Measurements from ENCODE around the gene CBARP. TPM values are rescaled to one million over a fixed set of nuclear protein-coding genes. Genes with fewer than 3 reads are reported as not detected.

The CBARP gene
- total and polyA plus RNA-seq, 2 donors (not counting 3 experiments of a cell fraction or from before 2014, with no cell fraction given) = 3.5 to 9.2 TPM

- peaks cover 12 to 18% of the 10 kb centered on the region in 2 experiments for H3K36me3 ChIP-seq (ENCODE audit: control insufficient read depth in 2 of 2, extremely low read depth in 1 of 2, insufficient read depth in 2 of 2, low read length in 2 of 2)
- FAIRE-seq (no peak), DNase-seq (ENCODE audit: low read depth, low spot score) (no peak)
- TF ChIP-seq CTCF (IDR thresholded peaks at IDR 0.05; ENCODE audit: extremely low read depth in 1 of 2, insufficient read depth in 1 of 2, low read depth in 1 of 2, low read length in 2 of 2) (no peak), JUN (IDR thresholded peaks at IDR 0.05; ENCODE audit: borderline replicate concordance, insufficient read depth, insufficient read length, low read depth) (no peak), MYC (IDR thresholded peaks at IDR 0.05; ENCODE audit: low read depth, low read length) (no peak), EZH2 (IDR thresholded peaks at IDR 0.05; ENCODE audit: borderline replicate concordance, low read depth, low read length, severe bottlenecking) (no peak), POLR2AphosphoS5 (IDR thresholded peaks at IDR 0.05; ENCODE audit: insufficient read depth, low read depth, low read length) (no peak), POLR2A (IDR thresholded peaks at IDR 0.05; ENCODE audit: low read depth, low read length) (no peak), MAX (IDR thresholded peaks at IDR 0.05; ENCODE audit: insufficient read depth, insufficient read length) (no peak), GATA2 (IDR thresholded peaks at IDR 0.05; ENCODE audit: insufficient read depth, insufficient read length, low read depth, low read length) (no peak)
- CTCF ChIA-PET = interaction anchor here (1.4 to 7.2 kb wide), 3 partner anchors 14 to 24 kb away, joined by 3 to 1001 read pairs (median 89); partner anchors contain the start of gene ATP5F1D
- H3K9me3 ChIP-seq (replicated peaks; ENCODE audit: control insufficient read depth, insufficient read depth, low read length) = no peaks in the 10 kb centered on the region
- H3K4me3 ChIP-seq (replicated peaks in 1 of 3; ENCODE audit: insufficient read depth in 1 of 3, low read depth in 1 of 3, low read length in 3 of 3) = no peak overlapping the region
- intact Hi-C loops (cut with micrococcal nuclease) = no loop called here
- no peak overlapping the region for H2AFZ ChIP-seq (ENCODE audit: low read depth, low read length)
- no peaks in the 10 kb centered on the region for H3K9me1 ChIP-seq (replicated peaks; ENCODE audit: control insufficient read depth, extremely low read depth, insufficient read depth, low read length)
- H3K9ac ChIP-seq (replicated peaks; ENCODE audit: extremely low read depth, insufficient read depth, low read length) = no peak overlapping the region
- H3K4me1 ChIP-seq (ENCODE audit: control insufficient read depth, extremely low read depth, insufficient read depth, low read length) = peaks cover 38% of the 10 kb centered on the region
- H3K27ac ChIP-seq (ENCODE audit: insufficient read depth, low read depth, low read length) = no peak overlapping the region
- dilution Hi-C loops (cut with MboI; ENCODE audit: extremely low pct_ligation_motif_present, low sequenced_read_pairs) = no loop called here
- POLR2A ChIA-PET = interaction anchor here (1.2 kb wide), 1 partner anchor 15 kb away, joined by 3 read pairs; no protein-coding TSS in a partner anchor
- H3K4me2 ChIP-seq (ENCODE audit: insufficient read depth, low read length) = no peak overlapping the region
- BruUV-seq (replicated peaks) = no TSS peak
- H4K20me1 ChIP-seq (replicated peaks; ENCODE audit: control insufficient read depth, extremely low read depth, insufficient read depth, low read length) = no peaks in the 10 kb centered on the region
- H3K79me2 ChIP-seq (ENCODE audit: control insufficient read depth, insufficient read depth, low read length) = peaks cover 29% of the 10 kb centered on the region
- H3K27me3 ChIP-seq (ENCODE audit: control insufficient read depth in 2 of 2, insufficient read depth in 2 of 2, low read length in 2 of 2) = no peaks in the 10 kb centered on the region
Measured at GRCh38 chr19:1267477-1268225, 29.8 kb upstream of the CBARP start.
